ENCODE results near the gene KCNH1. TPM values are rescaled to one million over a fixed set of nuclear protein-coding genes. Genes with fewer than 3 reads are reported as not detected.

KCNH1 gene
- total and polyA plus RNA-seq, 2 donors from 2014 or later = 0.54 TPM; not detected in 1

- no peaks in the 10 kb centered on the region for H3K36me3 ChIP-seq (ENCODE audit: control insufficient read depth in 2 of 3, insufficient read depth in 3 of 3, low read length in 3 of 3)
- H3K9me3 ChIP-seq (ENCODE audit: control insufficient read depth in 2 of 3, insufficient read depth in 1 of 3, low read length in 3 of 3) = no peaks in the 10 kb centered on the region
- TF ChIP-seq, protein P1, sequence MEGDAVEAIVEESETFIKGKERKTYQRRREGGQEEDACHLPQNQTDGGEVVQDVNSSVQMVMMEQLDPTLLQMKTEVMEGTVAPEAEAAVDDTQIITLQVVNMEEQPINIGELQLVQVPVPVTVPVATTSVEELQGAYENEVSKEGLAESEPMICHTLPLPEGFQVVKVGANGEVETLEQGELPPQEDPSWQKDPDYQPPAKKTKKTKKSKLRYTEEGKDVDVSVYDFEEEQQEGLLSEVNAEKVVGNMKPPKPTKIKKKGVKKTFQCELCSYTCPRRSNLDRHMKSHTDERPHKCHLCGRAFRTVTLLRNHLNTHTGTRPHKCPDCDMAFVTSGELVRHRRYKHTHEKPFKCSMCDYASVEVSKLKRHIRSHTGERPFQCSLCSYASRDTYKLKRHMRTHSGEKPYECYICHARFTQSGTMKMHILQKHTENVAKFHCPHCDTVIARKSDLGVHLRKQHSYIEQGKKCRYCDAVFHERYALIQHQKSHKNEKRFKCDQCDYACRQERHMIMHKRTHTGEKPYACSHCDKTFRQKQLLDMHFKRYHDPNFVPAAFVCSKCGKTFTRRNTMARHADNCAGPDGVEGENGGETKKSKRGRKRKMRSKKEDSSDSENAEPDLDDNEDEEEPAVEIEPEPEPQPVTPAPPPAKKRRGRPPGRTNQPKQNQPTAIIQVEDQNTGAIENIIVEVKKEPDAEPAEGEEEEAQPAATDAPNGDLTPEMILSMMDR (IDR thresholded peaks at IDR 0.05; ENCODE audit: borderline replicate concordance, extremely low read depth, insufficient read depth) = no peak
- FAIRE-seq (no peak), DNase-seq (no peak)
- no peak overlapping the region for H3K27ac ChIP-seq (ENCODE audit: low read depth in 2 of 2, low read length in 2 of 2)
- intact Hi-C loops (cut with DNase I) = no loop called here
- no peaks in the 10 kb centered on the region for H3K27me3 ChIP-seq (ENCODE audit: control insufficient read depth, insufficient read depth, low read length)
- H3K4me1 ChIP-seq (ENCODE audit: control insufficient read depth in 2 of 3, insufficient read depth in 2 of 3, low read depth in 1 of 3, low read length in 3 of 3) = no peaks in the 10 kb centered on the region
- H3K9ac ChIP-seq (ENCODE audit: low read length in 3 of 3) = no peak overlapping the region
- no peak overlapping the region for H3K4me3 ChIP-seq (ENCODE audit: low read length in 3 of 3)
Observed at GRCh38 chr1:210819266-210819665, 314.7 kb downstream of the KCNH1 start.

DNA sequence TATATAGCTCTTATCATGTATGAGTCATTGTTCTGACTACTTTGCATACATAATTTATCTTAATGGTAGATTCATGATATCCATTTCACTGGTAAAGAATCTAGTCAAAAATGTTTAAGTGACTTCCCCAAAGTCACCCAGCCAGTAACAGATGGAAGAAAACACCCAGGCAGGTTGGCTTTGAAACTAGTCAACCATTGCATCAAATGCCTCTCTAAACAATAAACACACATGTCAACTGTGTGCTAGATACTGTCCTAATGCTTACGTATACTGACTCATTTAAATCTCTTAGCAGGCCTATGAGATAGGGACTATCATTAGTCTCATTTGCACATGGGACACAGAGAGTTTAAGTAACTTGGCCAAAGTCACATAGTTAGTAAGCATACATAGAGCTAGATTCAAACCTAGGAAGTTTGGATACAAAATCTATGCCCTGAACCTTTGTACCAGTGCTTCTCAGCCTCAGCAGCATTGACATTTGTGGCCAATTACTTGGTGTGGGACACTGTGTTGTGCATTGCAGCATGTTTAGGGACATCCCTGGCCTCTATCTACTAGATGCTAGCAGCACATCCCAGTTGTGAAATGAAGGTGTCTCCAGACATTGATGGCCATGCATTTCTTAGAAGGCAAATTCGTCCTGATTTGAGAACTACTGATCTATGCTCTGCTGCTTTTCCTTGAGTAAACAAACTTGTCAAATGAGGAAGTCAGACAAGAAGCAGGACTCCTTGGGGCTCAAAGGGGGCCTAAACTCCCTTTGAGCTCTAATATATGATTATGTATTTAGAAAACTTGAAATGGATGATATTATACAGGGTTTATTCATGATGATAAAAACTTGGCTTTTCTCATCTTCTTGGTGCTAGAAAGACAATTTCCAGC lies 316.3 kb downstream of the KCNH1 start:
- TF ChIP-seq, protein P1 (IDR thresholded peaks at IDR 0.05; ENCODE audit: borderline replicate concordance, extremely low read depth, insufficient read depth) = no peak
- no peak for FAIRE-seq
- no peak overlapping the region for H3K4me3 ChIP-seq (ENCODE audit: low read length in 3 of 3)

DNA sequence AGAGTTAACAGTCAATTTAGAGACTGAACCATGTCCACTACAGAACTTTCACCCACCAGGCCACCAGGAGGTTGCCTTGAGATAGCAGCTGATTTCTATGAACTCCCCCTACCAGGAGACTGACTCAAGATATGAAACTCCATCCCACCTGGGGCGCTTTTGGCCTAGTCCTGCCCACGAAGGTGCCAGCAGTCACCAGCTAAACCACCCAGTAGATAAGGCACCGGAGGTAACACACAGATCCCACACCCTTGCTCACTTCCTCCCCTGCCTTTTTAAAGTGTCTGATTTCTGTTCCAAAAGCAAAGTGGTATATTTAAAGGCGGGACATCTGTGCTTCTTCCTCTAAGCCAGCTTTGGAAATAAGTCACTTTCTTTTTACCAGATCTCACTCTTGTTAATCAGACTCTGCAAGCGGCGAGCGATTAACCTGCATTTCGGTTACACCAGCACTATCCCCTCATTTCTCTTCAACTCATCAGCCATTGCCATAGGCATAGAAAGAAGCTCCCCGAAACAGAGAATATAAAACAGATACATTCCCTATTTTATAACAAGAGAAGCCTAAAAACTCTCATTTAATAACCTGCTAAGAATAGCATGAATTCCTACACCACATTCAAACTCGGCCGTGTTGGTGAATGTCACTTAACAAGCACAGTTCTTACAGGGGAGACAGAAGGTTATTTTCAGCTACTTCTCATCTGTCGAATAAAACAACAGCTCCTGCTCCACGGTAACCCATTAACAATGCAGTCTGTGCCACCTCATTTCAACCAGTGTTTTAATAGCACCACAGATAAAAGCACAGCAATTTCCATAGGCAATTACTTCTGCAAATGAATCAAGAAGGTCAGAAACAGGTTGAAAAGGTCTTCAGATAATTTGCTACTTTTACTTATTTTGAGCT lies 318.1 kb downstream of the KCNH1 start:
- no peak overlapping the region for H3K27ac ChIP-seq (ENCODE audit: low read depth in 2 of 2, low read length in 2 of 2)
- no peaks in the 10 kb centered on the region for H3K36me3 ChIP-seq (ENCODE audit: control insufficient read depth in 2 of 3, insufficient read depth in 3 of 3, low read length in 3 of 3)
- intact Hi-C loops (cut with DNase I) = no loop called here
- TF ChIP-seq, protein P1 (IDR thresholded peaks at IDR 0.05; ENCODE audit: borderline replicate concordance, extremely low read depth, insufficient read depth) = no peak
- H3K9me3 ChIP-seq (ENCODE audit: control insufficient read depth in 2 of 3, insufficient read depth in 1 of 3, low read length in 3 of 3) = no peaks in the 10 kb centered on the region
- peak in 1 of 5 donors; percentile 7 for DNase-seq
- FAIRE-seq = no peak
- H3K4me1 ChIP-seq (ENCODE audit: control insufficient read depth in 2 of 3, insufficient read depth in 2 of 3, low read depth in 1 of 3, low read length in 3 of 3) = no peaks in the 10 kb centered on the region
- H3K9ac ChIP-seq (ENCODE audit: low read length in 3 of 3) = no peak overlapping the region
- no peaks in the 10 kb centered on the region for H3K27me3 ChIP-seq (ENCODE audit: control insufficient read depth, insufficient read depth, low read length)
- no peak overlapping the region for H3K4me3 ChIP-seq (ENCODE audit: low read length in 3 of 3)

More for the DNA sequence above, 316.3 kb downstream of the KCNH1 start:
- no peak overlapping the region for H3K9ac ChIP-seq (ENCODE audit: low read length in 3 of 3)
- no peak overlapping the region for H3K27ac ChIP-seq (ENCODE audit: low read depth in 2 of 2, low read length in 2 of 2)
- H3K36me3 ChIP-seq (ENCODE audit: control insufficient read depth in 2 of 3, insufficient read depth in 3 of 3, low read length in 3 of 3) = no peaks in the 10 kb centered on the region
- H3K9me3 ChIP-seq (ENCODE audit: control insufficient read depth in 2 of 3, insufficient read depth in 1 of 3, low read length in 3 of 3) = no peaks in the 10 kb centered on the region
- H3K4me1 ChIP-seq (ENCODE audit: control insufficient read depth in 2 of 3, insufficient read depth in 2 of 3, low read depth in 1 of 3, low read length in 3 of 3) = no peaks in the 10 kb centered on the region
- no peaks in the 10 kb centered on the region for H3K27me3 ChIP-seq (ENCODE audit: control insufficient read depth, insufficient read depth, low read length)
- no peak for DNase-seq
- intact Hi-C loops (cut with DNase I) = no loop called here

Measured in kidney (tissue), 14 donors.